PC-9 (cell line): ENCODE results near the gene SGMS2.

Experiments used
- CTCF ChIP-seq: fragments of 200-600 bp; sonication (generic); conservative IDR thresholded peaks from 2 replicates; pipeline ENCODE4 v1.6.1; 2017; ENCODE audit warnings: mixed run types, antibody characterized with exemption, mild to moderate bottlenecking, moderate library complexity
- EZH2 ChIP-seq: fragments of 200-600 bp; sonication (generic); IDR thresholded peaks from 2 replicates; pipeline ENCODE4 v1.8.0; 2017; ENCODE audit warnings: antibody characterized with exemption, low read depth

- no peak for TF ChIP-seq CTCF
- TF ChIP-seq EZH2, result no peak
These were observed 110.5 kb downstream of the SGMS2 start for GRCh38 chr4:107935246-107935645.
